GM19452 (cell line): ENCODE results near the gene HOXA3.

ENCODE experiments used
- ATAC-seq: cut with Tn5 transposase; IDR thresholded peaks from one replicate; pipeline ENCODE4 v1.9.1; 2021; ENCODE audit not compliant: unreplicated experiment

Gene HOXA3

DNA sequence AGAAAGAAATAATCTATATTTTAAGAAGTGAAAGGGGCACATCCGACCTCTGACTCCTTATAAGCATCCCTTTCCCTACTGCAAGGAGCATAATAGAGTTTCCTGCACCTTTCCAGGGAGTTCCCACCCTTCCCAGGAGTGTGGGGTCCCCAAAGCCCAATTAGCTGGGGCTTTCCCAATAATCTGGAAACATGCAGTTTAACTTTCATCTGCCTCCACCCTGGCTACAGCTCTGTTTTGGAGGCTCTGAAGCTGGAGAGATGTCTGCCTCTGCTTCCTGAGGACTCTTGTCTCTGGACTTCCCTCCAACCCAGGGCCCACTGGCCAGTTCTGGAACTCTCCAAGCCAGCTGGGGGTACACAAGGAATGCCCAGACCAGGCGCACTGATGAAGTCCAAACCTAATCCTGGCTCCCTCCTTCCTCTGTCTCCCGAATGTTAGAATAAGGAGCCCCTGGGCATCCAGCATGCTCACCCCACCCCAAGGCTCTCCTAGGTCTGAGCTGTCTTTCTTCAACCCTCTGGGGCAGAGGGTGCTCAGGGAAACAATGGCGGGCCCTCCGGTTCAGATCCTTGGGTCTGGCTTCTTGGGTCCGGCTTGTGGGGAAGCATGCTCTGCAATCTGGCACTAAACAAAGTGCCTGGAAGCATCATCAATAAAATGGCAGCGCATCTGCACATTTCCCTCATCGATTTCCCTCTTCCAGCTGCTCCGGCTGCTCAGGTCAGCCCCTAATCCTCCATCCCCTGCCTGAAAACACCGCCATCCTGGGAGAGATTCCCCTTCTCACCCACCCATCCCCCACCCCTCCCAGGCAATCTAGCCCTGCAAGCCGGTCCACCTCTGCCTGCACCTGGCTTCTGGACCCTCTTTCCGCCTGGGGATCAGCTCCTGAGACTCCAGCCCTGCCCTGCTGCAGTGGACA lies 35.2 kb downstream of the HOXA3 start:
- ATAC-seq: no peak

DNA sequence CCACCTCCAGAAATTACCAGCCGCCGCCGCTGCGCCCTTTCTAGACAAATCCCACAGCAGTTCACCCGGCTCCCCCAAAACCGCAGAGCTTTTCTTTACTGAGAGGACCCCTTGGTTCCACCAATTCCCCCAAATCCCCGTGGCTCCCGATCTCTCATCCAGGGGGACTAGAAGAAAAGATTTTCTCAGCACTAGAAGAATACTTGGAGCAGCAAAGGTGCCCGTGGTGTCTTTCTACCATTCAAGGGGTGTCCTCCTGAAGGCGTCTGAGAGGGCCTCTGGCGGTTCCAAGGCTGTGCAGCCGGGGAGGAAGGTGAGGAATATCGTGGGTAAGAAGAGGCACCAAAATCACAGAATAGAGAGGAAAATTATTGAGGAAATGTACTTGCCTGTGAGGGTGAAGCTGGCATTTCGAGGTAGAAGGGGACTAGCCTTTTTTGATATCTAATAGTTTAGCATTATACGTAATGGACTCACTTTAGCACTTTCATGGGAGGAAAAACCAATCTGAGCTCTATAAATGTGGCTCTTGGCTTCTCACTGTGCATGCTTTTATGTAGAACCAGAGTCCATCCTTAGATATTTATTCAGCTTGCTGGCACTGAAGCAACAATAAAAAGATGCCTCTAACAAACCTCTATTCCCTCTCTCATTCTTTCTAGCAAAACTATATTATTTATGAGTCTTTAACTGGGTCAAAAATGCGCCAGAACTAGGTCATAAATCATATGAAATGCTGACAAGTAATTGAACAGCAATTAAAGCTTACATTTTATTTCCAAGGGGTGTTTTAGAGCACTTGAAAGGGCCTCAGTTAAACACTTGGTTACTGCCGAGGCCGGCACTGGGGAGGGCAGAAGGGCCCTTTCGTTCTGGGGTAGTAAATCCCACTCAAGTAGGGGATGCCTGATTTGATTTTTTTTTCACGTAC lies 36.1 kb downstream of the HOXA3 start:
- no peak for ATAC-seq

- ATAC-seq: no peak
Measured at GRCh38 chr7:27115221-27116026, 37.0 kb downstream of the HOXA3 start.

DNA sequence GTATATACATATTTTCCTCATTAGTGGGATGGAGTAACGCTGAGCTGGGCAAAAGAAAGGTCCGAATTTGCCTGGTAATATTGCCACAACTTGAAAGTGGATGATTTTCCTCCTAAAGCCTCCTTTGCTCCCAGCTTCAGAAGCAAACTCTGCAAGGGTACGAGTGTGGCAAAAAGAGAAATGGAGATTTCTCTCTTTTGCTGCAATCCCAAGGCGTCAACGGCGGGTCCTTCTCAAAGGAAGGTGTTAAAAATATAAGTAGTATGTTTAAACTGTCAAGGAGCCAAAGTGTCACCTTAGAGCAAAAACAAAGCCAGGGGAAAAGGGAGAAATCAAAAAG lies 37.5 kb downstream of the HOXA3 start:
- no peak for ATAC-seq

DNA sequence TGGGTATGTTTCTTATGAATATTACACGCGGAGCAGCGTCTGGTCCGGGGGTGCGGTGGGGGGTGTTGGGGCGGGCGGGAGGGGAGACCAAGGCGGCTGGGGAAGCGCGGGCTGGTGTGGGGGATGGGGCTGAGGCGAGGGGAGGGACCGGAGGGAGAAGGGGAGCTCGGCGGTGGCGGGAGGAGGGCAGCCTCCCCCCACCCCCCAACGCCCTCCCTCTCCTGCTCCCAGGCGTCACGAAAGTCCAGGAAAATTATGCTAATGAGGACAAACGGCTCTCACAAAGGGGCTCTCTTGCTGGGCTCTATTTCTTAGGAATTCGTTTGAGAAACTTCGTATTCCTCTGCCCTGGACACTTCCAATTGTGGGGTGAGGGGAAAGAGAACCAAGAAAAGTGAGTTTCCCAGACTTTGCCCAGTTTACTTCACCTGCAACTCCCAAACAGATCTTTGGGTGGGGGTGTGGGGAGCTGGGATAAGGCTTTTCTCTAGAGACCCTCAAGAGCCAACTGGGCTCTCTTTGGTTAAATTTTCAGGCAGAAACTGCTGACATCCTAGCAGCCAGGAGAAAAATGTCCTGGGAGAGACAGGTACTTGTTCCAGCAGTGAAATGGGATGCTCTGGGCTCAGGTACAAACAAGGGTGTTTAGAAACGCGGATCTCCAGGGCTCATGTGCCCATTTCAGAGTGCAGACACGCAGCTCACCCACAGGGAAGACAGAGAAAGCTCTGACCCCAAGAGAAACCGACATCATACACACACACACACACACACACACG lies 38.2 kb downstream of the HOXA3 start:
- ATAC-seq: no peak

DNA sequence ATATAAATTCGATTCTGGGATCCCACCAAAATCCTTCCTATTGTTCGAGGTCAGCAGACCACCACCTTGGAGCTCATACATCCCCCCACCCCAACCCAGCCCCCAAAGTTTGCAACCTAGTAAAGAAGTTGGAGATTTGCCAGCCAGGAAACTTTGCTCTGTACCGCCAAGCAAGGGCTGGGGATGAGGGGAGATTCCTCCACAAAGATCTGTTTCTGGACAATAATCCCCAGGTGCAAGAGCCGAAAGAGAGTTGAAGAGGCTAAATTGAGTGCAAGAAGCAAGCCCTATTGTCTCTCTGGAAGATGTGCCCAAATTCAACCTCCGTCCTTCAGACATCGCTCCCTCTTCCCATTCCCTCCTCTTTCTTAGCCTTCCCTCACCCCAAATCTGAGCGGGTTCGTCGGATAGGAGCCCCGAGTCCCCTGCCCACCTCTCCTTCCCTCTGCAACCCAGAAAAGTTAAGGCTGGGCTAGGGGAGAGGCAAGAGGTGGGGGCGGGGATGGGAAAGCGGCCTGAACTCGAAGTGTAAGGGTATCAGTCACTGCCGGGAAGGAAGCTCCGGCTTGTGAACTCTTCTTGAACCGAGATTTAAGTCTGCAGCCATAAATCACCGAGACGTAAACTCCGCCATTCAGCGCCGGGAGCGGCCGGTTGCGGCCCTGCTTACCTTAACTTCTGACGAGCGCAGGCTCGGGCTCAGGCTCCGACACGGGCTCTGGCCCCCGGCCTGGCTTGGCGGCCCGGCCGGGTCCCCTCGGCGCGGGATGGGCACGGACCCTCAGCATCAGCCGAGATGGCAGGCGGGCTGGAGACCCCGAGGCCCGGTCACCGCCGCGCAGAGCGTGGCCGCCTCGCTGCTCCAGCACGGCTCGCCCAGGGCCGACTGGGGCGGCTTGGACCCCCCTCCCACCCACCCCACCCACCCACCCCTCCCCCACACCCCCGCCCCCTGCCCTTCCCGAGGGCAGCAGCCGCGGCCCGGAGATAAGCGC lies 39.1 kb downstream of the HOXA3 start:
- no peak for ATAC-seq

DNA sequence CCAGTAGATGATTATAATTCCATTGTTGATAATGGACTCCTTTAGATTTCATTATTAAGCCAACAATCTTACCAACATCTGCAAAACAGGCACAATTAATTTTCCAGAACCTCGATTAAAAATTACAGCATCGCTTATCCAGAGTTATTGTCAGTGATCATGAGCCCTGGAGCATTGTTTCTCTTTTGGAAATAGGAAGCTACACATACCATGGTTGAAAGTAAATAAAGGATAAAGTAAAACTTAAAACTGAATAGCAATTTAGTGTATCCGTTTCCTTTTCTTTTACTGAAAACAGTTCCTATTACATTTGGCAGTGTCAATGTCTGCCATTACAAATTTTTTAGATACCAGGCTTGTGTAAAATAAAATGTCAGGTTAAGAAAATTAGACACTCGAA lies 40.0 kb downstream of the HOXA3 start:
- no peak for ATAC-seq

DNA sequence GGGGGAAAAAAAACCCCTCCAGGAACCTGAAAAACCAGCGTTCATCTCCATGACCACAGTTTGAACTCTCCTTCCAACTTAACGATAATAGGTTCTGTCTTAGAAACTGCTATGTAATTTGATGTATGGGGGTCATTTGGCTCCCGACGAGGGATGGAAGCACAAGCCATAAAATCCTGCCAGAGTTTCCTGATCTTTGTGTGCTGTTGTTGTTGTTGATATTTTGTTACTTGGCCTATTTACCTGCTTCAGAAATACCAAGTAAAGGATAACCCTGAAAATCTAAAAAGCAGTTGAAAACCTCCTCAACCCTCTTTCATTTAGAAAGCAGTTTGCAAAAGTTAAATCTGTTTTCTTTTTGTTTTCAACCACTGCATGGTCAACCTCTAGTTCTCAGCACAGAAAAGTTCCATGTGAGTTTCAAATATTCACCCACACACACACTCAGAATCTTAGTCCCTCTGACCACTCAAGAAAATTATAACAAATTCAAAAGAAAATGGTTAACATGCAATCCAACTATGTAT lies 40.6 kb downstream of the HOXA3 start:
- no peak for ATAC-seq

DNA sequence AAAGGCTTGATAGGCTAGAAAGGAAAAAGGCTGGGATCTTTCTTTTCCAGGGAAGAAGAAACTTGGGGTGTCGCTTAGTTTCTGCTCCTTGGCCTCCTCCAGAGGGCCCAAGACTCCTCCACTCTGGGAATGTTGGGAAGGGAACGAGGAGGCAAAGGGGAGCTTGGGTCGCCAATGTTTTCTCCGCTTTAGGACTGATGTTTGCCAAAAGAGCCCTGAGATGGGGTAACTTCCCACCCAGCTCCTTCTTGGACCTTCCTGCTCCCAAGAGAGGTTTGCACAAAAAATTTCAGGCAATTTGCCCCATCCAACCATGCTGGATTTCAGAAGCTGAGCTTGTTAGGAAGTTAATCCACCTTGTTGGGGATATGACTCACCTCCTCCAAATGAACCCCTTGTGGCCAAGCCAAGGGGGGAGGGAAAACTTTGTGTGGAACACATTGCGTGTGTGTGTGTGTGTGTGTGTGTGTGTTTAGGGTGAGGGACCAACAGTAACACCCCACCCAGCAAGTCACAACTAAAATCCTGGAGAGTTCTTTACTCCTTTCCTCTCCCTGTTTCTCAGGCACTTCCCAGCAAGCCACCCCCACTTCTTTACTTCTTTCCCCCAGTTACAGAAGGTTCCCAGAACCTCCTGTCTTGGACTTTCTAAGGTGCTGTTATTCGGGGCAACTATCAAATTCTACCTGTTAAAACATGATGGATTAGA lies 41.2 kb downstream of the HOXA3 start:
- ATAC-seq: no peak

GRCh38 chr7:27110186-27111031 lies 42.0 kb downstream of the HOXA3 start:
- ATAC-seq: no peak

GRCh38 chr7:27109466-27110185 lies 42.8 kb downstream of the HOXA3 start:
- no peak for ATAC-seq

DNA sequence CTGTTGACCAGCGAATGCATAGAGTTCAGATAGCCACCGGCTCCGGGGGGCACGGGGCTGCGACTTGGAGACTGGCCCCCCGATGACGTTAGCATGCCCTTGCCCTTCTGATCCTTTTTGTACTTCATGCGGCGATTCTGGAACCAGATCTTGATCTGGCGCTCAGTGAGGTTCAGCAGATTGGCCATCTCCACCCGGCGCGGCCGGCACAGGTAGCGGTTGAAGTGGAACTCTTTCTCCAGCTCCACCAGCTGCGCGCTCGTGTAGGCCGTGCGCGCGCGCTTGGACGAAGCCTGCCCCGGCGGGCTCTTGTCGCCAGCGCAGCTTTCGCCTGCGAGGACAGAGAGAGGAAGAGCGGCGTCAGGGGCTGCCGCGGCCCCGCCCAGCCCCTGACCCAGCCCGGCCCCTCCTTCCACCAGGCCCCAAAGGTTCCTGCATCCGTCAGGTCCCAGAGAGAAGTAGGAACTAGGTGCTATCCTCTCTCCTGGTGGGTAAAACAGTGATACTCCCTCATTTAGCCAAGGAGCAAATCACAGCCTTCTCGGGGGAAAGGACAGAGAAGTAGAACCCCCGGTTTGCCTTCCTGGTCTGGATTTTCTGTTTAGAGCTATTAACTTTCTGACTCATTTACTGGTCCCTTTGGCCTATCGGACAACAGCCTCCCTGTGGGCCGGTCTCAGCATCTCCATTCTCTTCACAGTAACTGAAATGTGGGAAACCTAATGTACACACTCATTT lies 43.8 kb downstream of the HOXA3 start:
- no peak for ATAC-seq

GRCh38 chr7:27107391-27108381 lies 44.7 kb downstream of the HOXA3 start:
- no peak for ATAC-seq

- ATAC-seq: no peak
Measured at GRCh38 chr7:27106901-27107240, 45.5 kb downstream of the HOXA3 start.
